T-helper 22 cell (primary cell): ENCODE results near the gene ABLIM3.

Source experiments
- DNase-seq: peaks from one replicate; pipeline ENCODE4 v3.0.0-alpha.2; 2020; ENCODE audit warnings: low read depth

The ABLIM3 gene

GRCh38 chr5:149141224-149141956, at the start of gene ABLIM3:
ABLIM3 (plus strand) TSS chr5:149141493; CDS start chr5:149142096, 603 bp downstream.
- peak; percentile 32 for DNase-seq

DNA sequence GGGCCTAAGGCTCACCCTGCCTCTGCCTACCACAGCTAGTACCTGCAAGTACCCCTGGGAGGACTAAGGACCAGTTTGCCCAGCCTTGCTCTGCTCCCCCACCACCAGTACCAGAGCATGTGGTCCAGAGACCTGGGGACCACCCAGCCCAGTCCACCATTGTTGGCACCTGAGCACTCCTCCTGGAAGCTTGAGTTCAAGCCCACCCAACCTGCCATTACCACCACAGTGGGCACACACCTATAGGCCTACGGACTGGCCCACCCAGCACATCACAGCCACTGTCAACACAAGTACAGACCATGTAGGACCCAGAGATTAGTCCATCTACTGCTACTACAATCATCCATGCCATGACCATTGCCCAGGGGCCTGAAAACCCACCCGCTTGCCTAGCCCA, 47.7 kb upstream of the ABLIM3 start:
- DNase-seq = no peak

DNA sequence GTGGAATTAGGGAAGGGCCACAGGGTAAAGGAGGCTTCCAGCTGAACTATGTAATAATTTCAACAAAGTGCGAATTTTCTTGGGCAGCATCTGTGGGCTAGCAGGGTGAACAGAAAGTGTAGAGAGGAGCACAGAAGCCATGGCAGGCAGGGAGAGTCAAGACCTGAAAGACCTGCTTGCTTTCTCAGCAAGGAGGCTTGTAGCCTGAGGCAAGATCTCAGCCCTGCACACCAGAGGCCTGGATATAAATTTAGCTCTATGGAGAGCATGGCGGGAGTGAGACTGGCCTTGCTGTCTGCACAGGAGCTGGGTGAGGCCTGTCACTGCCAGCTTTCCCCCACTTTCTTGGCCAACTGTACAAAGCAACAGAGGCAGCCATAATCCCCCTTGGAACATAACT, 46.3 kb upstream of the ABLIM3 start:
- DNase-seq = no peak

- no peak for DNase-seq
These were observed 41.4 kb upstream of the ABLIM3 start for GRCh38 chr5:149099920-149100319.

DNA sequence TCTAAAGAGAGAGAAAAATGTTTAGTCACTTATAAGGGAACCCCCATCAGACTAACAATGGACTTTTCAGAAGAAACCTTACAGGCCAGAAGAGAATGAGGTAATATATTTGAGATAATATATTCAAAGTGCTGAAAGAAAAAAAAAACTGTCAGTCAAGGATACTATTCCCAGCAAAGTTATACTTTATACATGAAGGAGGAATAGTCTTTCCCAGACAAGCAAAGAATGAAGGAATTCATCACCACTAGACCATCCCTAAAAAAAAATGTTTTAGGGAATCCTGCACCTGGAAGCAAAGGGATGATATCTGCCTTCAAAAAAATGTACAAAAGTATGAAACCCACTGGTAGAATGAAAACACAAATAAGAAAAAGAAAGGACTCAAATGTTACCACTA, 41.0 kb upstream of the ABLIM3 start:
- no peak for DNase-seq

DNA sequence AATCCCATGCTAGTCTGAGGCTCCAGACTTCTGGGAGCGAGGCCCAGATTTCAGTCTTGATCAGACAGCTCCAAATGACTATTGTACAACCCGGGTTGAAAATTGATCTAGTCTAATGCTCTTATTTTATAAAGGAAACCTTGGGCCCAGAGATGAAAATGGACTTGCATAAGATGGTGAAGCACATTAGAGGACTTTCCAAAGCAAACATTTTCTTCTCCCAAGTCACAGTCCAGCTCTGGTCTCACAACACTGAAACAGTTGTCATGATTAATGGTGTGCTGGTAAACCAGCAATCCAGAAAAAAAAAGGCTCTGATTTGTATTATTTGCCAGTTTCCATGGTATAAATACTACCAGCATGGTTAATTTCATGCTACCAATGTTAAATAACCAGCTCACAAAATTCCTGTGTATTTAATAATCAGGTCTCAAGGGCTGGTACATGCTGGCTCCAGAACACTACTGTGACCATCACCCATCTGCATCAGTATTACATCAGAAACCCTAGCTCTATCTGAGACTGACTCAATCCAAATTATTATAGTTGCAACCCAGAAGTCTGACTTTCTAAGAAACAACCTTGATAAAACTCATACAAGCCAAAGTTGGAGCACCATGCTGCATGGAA, 32.5 kb upstream of the ABLIM3 start:
- DNase-seq = no peak

- no peak for DNase-seq
These were observed 30.9 kb upstream of the ABLIM3 start for GRCh38 chr5:149110406-149110805.

GRCh38 chr5:149113669-149114068, 27.6 kb upstream of the ABLIM3 start:
- DNase-seq = no peak

DNA sequence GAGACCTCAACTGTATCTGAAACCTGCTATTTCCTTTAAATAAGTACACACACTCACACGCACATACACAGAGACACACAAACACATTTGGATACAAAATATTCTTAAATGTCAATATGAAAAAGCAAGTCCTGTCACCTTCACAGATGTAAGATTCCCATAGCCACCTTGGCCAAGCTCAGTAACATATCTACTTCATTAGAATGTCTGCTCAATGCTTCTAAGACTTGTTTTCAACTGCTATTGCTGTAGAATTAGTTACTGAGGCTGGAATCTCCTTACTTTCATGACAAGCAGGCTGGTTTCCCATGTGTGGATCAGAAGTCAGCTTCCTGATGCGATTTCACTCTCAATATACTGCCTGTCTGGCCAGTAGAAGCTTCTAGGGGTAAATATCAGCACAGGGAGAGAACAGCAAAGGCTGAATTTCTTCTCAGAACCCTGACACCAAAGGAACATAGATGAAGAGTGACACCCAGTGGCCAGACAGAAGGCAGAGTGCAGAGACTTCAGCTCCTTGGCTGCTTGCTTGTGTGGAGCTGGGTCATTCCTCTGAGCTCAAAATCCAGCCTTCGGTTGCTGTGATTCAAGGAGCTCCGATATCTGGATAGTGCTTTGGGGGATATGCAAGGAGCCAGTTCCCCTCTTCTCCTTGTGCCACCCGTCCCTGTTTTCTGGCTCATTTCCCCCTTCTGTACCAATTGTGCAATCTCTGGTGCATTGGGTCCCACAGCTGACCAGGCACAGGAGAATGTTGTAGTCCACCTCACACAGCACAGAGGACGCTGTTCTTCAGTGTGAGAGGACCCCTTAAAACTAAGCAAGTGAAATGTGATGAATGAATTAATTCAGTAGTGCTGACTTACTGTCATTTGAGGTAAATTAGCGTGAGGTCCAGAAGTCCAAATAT, 26.6 kb upstream of the ABLIM3 start:
- DNase-seq = peak; percentile 5

DNA sequence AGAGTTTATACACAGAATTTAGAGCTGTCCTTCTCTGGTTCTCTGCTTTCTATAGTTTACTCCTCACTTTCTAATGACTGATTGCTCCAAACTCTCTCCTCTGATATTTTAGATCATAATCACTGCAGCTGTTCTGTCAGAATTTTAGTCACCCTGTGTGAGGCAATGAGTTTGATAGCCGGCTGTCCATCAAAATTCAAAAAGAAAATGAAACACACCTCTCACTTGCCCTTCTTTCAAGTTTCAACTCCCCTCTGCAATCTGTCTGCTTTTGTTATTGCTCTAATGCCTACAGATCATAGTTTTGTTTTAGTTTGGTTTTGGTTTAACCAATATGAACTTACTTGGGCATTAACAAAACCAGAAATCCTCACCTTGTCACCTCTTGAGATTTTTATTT, 23.3 kb upstream of the ABLIM3 start:
- no peak for DNase-seq

- DNase-seq = no peak
These were observed 22.8 kb upstream of the ABLIM3 start for GRCh38 chr5:149118463-149118862.

DNA sequence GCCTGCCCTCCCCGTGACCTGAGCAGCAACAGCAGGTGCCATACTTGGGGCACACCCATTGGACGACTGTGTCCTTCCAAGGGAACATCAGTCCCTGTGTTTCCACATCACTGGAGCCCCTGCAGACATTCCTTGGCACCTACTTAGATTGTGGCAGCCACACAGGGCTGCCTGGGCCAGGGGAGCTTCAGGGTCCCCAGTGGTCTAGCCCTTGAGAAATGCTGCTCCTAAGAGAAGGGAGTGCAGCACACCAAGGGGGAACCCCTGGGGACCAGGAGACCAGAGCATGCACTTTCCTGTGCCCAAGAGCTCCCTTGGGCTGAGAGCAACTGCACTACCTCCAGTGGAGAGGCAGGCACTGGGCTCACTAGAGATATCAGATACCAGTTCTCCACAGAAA, 20.1 kb upstream of the ABLIM3 start:
- DNase-seq = no peak

GRCh38 chr5:149123211-149123610, 18.1 kb upstream of the ABLIM3 start:
- no peak for DNase-seq

GRCh38 chr5:149125386-149125891, 15.9 kb upstream of the ABLIM3 start:
- DNase-seq = no peak

DNA sequence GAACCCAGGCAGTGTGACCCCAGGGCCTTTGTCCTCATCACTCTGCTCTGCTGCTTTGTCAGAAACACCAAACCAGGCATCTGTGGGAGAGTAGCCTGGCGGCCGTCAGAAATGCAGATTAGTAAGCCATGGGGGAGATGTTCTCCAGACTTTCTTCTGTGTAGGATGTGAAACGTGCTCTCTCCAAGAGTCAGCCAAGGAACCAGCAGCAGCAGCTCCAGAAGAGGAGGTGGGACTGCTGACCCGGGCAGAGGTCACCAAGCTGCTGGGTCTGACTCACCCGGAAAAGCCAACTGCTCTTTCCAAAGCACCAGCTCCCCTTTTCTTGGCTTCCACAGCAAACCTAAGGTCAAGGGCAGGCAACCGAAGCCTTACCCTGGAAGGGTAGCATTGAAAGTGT, 14.4 kb upstream of the ABLIM3 start:
- DNase-seq = no peak

DNA sequence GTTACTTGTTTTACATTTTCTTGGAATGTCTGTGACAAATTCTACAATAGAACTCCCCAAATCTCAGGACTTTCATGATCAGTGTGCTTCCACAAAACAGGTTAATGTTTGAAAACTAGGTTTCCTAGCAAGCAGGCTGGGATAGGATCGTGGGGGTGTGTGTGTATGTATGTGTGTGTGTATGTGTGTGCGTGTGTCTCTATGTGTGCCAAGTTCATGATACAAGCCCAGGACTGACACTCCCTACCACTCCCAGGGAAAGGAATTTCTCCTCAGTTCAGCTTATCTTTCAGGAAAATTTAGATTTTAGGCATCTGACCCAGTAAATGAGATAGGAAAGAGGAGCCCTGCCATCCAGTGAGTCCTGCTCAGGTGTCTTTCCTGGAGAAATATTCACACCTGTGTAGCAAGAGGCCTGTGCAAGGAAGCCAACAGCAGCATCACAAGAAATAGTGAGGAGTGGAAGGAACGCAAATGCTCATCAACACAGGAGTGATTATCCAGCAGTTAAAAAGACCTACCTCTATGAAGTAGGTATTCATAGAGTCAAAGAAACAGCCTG, 13.8 kb upstream of the ABLIM3 start:
- DNase-seq = no peak

- DNase-seq = no peak
These were observed 13.0 kb upstream of the ABLIM3 start for GRCh38 chr5:149128023-149128875.

- DNase-seq = no peak
These were observed 12.1 kb upstream of the ABLIM3 start for GRCh38 chr5:149129181-149129580.

- DNase-seq = no peak
These were observed 11.0 kb upstream of the ABLIM3 start for GRCh38 chr5:149130121-149130914.

GRCh38 chr5:149132474-149132873, 8.8 kb upstream of the ABLIM3 start:
- DNase-seq = no peak
